Measurements from ENCODE around the gene KCNAB2.

DNA sequence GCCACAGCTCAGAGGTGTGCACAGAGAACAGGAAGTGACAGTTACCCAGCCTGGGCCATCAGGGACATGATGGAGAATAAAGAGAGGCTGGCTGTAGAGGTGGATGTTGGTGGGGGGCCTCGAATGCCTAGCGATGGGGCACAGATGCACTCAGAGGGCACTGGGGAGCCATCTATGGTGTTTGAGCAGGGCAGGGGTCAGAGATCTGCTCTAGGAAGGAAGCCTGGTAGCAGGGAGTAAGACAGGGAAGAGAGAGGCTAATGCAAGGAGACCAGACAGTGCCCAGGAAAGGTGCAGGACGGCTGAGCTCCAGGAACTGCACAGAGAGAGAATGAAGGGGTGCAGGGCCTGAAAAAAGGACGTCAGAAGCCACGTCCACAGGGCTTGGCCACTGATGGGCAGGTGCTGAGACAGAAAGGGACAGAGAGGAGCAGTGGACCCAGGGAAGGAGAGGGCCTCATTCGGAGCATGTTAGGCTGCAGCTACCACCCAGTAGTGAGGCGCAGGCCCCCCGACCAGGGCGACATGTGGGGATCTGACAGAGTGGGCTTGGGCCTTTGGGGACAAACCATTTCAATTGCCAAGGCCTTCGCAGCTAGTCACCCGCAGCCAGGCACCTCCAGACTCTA lies 1.1 kb upstream of the KCNAB2 start:
- TF ChIP-seq NR3C1 (CRISPR knock-in tag; conservative IDR thresholded peaks at IDR 0.05; ENCODE audit: low read depth): no peak
- TF ChIP-seq, protein P1, sequence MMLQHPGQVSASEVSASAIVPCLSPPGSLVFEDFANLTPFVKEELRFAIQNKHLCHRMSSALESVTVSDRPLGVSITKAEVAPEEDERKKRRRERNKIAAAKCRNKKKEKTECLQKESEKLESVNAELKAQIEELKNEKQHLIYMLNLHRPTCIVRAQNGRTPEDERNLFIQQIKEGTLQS (CRISPR knock-in tag; conservative IDR thresholded peaks at IDR 0.05): no peak
- TF ChIP-seq, protein P2, sequence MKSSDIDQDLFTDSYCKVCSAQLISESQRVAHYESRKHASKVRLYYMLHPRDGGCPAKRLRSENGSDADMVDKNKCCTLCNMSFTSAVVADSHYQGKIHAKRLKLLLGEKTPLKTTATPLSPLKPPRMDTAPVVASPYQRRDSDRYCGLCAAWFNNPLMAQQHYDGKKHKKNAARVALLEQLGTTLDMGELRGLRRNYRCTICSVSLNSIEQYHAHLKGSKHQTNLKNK (CRISPR knock-in tag; IDR thresholded peaks at IDR 0.05): no peak
- no peak for TF ChIP-seq OVOL2 (CRISPR knock-in tag; IDR thresholded peaks at IDR 0.05; ENCODE audit: borderline replicate concordance)
- TF ChIP-seq, protein P3, sequence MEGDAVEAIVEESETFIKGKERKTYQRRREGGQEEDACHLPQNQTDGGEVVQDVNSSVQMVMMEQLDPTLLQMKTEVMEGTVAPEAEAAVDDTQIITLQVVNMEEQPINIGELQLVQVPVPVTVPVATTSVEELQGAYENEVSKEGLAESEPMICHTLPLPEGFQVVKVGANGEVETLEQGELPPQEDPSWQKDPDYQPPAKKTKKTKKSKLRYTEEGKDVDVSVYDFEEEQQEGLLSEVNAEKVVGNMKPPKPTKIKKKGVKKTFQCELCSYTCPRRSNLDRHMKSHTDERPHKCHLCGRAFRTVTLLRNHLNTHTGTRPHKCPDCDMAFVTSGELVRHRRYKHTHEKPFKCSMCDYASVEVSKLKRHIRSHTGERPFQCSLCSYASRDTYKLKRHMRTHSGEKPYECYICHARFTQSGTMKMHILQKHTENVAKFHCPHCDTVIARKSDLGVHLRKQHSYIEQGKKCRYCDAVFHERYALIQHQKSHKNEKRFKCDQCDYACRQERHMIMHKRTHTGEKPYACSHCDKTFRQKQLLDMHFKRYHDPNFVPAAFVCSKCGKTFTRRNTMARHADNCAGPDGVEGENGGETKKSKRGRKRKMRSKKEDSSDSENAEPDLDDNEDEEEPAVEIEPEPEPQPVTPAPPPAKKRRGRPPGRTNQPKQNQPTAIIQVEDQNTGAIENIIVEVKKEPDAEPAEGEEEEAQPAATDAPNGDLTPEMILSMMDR (IDR thresholded peaks at IDR 0.05): no peak
- no peak for TF ChIP-seq ESRRA (CRISPR knock-in tag; IDR thresholded peaks at IDR 0.05; ENCODE audit: borderline replicate concordance)
- TF ChIP-seq, protein P4, sequence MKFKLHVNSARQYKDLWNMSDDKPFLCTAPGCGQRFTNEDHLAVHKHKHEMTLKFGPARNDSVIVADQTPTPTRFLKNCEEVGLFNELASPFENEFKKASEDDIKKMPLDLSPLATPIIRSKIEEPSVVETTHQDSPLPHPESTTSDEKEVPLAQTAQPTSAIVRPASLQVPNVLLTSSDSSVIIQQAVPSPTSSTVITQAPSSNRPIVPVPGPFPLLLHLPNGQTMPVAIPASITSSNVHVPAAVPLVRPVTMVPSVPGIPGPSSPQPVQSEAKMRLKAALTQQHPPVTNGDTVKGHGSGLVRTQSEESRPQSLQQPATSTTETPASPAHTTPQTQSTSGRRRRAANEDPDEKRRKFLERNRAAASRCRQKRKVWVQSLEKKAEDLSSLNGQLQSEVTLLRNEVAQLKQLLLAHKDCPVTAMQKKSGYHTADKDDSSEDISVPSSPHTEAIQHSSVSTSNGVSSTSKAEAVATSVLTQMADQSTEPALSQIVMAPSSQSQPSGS (CRISPR knock-in tag; IDR thresholded peaks at IDR 0.05; ENCODE audit: borderline replicate concordance, low read depth): no peak
- TF ChIP-seq, protein P5, sequence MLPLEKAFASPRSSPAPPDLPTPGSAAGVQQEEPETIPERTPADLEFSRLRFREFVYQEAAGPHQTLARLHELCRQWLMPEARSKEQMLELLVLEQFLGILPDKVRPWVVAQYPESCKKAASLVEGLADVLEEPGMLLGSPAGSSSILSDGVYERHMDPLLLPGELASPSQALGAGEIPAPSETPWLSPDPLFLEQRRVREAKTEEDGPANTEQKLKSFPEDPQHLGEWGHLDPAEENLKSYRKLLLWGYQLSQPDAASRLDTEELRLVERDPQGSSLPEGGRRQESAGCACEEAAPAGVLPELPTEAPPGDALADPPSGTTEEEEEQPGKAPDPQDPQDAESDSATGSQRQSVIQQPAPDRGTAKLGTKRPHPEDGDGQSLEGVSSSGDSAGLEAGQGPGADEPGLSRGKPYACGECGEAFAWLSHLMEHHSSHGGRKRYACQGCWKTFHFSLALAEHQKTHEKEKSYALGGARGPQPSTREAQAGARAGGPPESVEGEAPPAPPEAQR (CRISPR knock-in tag; IDR thresholded peaks at IDR 0.05): no peak
- TF ChIP-seq IRF2 (CRISPR knock-in tag; IDR thresholded peaks at IDR 0.05; ENCODE audit: borderline replicate concordance, low read depth): no peak
- no peak for TF ChIP-seq ATF1 (CRISPR knock-in tag; IDR thresholded peaks at IDR 0.05)
- no peak for TF ChIP-seq JUN (CRISPR knock-in tag; IDR thresholded peaks at IDR 0.05)
- no peak for TF ChIP-seq FOXP1 (CRISPR knock-in tag; IDR thresholded peaks at IDR 0.05; ENCODE audit: borderline replicate concordance)
- TF ChIP-seq, protein P6, sequence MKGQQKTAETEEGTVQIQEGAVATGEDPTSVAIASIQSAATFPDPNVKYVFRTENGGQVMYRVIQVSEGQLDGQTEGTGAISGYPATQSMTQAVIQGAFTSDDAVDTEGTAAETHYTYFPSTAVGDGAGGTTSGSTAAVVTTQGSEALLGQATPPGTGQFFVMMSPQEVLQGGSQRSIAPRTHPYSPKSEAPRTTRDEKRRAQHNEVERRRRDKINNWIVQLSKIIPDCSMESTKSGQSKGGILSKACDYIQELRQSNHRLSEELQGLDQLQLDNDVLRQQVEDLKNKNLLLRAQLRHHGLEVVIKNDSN (CRISPR knock-in tag; IDR thresholded peaks at IDR 0.05): no peak
- TF ChIP-seq, protein P7, sequence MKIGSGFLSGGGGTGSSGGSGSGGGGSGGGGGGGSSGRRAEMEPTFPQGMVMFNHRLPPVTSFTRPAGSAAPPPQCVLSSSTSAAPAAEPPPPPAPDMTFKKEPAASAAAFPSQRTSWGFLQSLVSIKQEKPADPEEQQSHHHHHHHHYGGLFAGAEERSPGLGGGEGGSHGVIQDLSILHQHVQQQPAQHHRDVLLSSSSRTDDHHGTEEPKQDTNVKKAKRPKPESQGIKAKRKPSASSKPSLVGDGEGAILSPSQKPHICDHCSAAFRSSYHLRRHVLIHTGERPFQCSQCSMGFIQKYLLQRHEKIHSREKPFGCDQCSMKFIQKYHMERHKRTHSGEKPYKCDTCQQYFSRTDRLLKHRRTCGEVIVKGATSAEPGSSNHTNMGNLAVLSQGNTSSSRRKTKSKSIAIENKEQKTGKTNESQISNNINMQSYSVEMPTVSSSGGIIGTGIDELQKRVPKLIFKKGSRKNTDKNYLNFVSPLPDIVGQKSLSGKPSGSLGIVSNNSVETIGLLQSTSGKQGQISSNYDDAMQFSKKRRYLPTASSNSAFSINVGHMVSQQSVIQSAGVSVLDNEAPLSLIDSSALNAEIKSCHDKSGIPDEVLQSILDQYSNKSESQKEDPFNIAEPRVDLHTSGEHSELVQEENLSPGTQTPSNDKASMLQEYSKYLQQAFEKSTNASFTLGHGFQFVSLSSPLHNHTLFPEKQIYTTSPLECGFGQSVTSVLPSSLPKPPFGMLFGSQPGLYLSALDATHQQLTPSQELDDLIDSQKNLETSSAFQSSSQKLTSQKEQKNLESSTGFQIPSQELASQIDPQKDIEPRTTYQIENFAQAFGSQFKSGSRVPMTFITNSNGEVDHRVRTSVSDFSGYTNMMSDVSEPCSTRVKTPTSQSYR (CRISPR knock-in tag; IDR thresholded peaks at IDR 0.05): no peak

Measured in WTC11 (cell line).